Stimulated activated CD8-positive, alpha-beta memory T cell treated with anti-CD3 and anti-CD28 coated beads, Interleukin-4, amount 100 ng/mL, for 24 hours (primary cell): ENCODE data around the gene FXYD5.

Experiments used
- DNase-seq: peaks from one replicate; pipeline ENCODE4 v3.0.0-alpha.2; 2020; ENCODE audit warnings: low read depth

The FXYD5 gene

DNA sequence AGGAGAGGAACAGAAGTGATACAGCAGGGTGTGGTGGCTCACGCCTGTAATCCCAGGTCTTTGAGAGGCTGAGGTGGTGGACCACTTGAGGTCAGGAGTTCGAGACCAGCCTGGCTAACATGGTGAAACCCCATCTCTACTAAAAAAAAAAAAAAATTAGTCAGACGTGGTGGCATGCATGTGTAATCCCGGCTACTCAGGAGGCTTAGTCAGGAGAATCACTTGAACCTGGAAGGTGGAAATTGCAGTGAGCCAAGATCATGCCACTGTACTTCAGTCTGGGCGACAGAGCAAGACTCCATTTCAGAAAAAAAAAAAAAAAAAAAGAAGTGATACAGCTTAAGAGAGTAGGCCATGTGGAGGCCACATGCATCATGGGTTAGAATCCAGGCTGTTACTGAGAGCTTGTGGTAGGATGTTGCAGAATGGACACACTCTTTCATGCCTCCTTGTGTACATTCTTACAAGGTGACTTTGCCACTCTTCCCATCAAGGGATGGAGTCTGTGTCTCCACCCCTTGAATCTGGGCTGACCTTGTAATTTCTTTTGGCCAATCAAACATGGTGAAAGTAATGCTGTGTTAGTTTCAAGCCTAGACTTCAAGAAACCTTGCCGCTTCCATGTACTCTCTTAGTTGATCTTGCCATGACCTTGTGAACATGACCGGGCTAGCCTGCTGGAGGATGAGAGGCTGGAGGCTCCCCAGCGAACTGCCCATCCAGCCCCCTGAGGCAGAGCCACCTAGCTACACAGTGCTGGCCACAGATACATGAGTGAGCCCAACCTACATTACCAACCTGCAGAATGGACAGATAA, 61.7 kb downstream of the FXYD5 start:
- DNase-seq: no peak

DNA sequence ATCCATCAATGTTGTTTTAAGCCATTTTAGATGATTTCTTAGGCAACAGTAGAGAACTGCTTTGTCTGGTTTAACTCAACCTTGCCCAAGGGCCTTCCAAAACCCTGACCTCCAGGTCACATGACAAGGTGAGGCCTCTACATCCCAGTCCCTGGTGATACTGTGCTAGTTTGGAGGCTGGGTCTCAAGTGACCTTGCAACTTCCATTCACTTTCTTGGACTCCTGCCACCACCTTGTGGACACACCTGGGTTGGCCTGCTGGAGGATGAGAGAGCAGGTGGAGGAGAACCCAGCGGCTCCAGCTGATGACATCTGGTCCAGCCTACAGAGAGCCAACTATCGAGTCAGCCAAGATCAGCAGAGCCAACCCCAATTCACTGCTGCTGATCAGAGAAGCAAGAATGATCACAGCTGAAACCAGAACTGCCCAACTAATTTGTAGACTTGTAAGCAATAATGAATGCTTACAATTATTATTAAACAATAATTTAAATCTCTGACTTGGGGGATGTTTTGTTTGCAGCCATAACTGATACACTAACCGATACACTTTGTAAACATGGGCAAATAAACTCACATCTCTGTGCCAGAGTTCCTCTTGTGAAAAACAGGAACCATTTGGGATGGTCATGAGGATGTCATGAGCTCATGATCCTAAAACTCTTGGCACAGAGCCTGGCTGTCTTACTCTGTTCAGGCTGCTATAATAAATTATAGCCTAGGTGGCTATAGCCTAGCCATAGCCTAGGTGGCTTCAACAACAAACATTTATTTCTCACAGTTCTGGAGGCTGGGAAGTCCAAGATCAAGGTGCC, 62.5 kb downstream of the FXYD5 start:
- no peak for DNase-seq

DNA sequence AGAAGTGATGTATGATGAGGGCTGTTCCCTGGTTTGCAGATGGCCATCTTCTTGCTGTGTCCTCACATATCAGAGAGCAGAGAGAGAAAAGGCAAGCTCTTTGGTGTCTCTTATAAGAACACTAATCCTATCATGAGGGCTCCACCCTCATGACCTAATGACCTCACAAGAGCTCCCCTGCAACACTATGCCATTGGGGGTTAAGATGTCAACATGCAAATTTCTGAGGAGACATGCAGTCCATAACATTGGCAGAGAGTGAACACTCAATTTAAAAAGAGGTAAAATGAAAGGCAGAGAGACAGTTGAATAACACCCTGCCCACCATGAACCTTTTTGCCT, 63.1 kb downstream of the FXYD5 start:
- no peak for DNase-seq

DNA sequence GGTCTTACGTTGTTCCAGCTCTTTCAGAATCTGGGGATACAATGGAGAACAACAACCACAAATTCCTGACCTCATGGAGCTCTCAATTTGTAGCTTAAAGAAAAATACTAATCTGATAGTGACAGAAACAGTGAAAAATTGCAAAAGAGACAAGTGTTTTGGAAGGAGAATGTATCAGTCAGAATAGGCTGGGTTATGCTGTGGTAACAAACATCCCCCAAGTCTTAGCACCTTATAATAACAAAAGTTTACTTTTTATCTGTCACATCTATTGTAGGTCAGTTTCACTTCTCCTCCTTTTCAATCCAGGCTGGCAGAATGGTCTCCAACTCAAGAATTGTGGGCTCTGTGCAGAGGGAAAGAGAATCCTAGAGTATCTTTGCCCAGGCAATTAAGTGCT, 64.5 kb downstream of the FXYD5 start:
- no peak for DNase-seq
